OCI-LY3 (cell line): ENCODE results near the gene DYNC1H1.

Experiments used
- H2AFZ ChIP-seq: fragments of 200-600, 300-600 bp; shearing (Covaris generic); 2 replicates; pipeline ENCODE4 v1.6.0; 2014; ENCODE audit warnings: antibody characterized with exemption, low read depth, low read length
- H3K27ac ChIP-seq: fragments of 200-600, 300-600 bp; sonication (generic); 2 replicates; pipeline ENCODE4 v1.5.1; 2014; ENCODE audit warnings: mild to moderate bottlenecking, low read length, moderate library complexity, mixed read lengths
- H3K27me3 ChIP-seq: fragments of 200-600, 300-600 bp; sonication (generic); 2 replicates; pipeline ENCODE4 v1.6.1; 2014; ENCODE audit warnings: low read depth, low read length, mixed read lengths
- H3K36me3 ChIP-seq: fragments of 200-600, 300-600 bp; sonication (generic); replicated peaks from 2 replicates; pipeline ENCODE3; 2014; ENCODE audit warnings: low read depth, low read length, mixed read lengths
- H3K4me1 ChIP-seq: fragments of 300-600, 200-600 bp; sonication (generic); 2 replicates; pipeline ENCODE4 v1.6.1; 2014; ENCODE audit warnings: low read length, mixed read lengths
- H3K4me2 ChIP-seq: fragments of 200-600, 300-600 bp; sonication (generic); 2 replicates; pipeline ENCODE4 v1.6.1; 2014; ENCODE audit warnings: low read length, mixed read lengths
- H3K4me3 ChIP-seq: fragments of 300-600, 200-600 bp; sonication (generic); 2 replicates; pipeline ENCODE4 v1.5.1; 2014; ENCODE audit warnings: antibody characterized with exemption, mild to moderate bottlenecking, low read length, moderate library complexity
- H3K79me2 ChIP-seq: fragments of 300-600, 200-600 bp; shearing (Covaris generic); 2 replicates; pipeline ENCODE4 v1.6.1; 2014; ENCODE audit warnings: mild to moderate bottlenecking, low read length, mixed read lengths
- H3K9ac ChIP-seq: fragments of 300-600, 200-600 bp; shearing (Covaris generic); 2 replicates; pipeline ENCODE4 v1.6.0; 2014; ENCODE audit warnings: mild to moderate bottlenecking, low read length, moderate library complexity
- H3K9me3 ChIP-seq: fragments of 200-600, 300-600 bp; shearing (Covaris generic); 2 replicates; pipeline ENCODE4 v1.6.1; 2014; ENCODE audit warnings: low read length, mixed read lengths; ENCODE audit not compliant: insufficient read depth
- H4K20me1 ChIP-seq: fragments of 200-600, 300-600 bp; sonication (generic); 2 replicates; pipeline ENCODE4 v1.6.1; 2016; ENCODE audit warnings: low read length, mixed read lengths; ENCODE audit not compliant: insufficient read depth
- EZH2phosphoT487 ChIP-seq: fragments of 200-600 bp; shearing (Covaris generic); IDR thresholded peaks from 2 replicates; pipeline ENCODE4 v1.6.1; 2018; ENCODE audit warnings: antibody characterized with exemption, mixed run types, low read depth
- TF ChIP-seq, protein P1 (sequence below): fragments of 200-600, 300-600 bp; sonication (generic); IDR thresholded peaks from 2 replicates; pipeline ENCODE4 v1.5.1; 2014; ENCODE audit warnings: antibody characterized with exemption, low read length, low read depth

The DYNC1H1 gene

DNA sequence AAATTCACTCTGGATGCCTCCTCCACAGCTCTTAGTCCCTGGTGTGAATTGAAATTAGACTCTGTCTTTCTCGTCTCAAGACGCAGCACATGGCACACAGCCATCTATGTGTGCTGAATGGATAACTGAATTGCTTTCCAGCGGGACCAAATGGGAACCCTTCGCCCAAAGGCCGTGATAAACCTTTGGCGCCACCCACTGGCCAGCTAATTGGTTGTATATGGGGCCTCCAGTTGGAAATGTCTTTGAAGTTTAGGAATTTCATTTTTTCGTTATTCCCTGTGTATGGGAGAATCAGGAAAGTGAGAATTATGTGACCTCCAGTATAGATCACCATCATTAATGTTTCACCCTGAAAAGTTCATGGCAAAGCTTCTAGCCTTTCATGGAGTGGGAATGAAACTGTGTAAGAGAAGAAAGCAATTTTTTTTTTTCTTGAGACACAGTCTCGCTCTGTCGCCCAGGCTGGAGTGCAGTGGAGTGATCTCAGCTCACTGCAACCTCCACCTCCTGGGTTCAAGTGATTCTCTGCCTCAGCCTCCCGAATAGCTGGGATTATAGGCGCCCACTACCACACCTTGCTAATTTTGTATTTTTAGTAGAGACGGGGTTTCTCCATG, 132.3 kb downstream of the DYNC1H1 start:
- H3K4me1 ChIP-seq: peaks cover 20% of the 10 kb centered on the region
- no peaks in the 10 kb centered on the region for H3K79me2 ChIP-seq
- H3K4me2 ChIP-seq: peak overlapping the region; percentile 58
- H3K9ac ChIP-seq: no peak overlapping the region
- no peak for TF ChIP-seq EZH2phosphoT487
- TF ChIP-seq, protein P1, sequence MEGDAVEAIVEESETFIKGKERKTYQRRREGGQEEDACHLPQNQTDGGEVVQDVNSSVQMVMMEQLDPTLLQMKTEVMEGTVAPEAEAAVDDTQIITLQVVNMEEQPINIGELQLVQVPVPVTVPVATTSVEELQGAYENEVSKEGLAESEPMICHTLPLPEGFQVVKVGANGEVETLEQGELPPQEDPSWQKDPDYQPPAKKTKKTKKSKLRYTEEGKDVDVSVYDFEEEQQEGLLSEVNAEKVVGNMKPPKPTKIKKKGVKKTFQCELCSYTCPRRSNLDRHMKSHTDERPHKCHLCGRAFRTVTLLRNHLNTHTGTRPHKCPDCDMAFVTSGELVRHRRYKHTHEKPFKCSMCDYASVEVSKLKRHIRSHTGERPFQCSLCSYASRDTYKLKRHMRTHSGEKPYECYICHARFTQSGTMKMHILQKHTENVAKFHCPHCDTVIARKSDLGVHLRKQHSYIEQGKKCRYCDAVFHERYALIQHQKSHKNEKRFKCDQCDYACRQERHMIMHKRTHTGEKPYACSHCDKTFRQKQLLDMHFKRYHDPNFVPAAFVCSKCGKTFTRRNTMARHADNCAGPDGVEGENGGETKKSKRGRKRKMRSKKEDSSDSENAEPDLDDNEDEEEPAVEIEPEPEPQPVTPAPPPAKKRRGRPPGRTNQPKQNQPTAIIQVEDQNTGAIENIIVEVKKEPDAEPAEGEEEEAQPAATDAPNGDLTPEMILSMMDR: peak; percentile 93
- no peak overlapping the region for H3K27ac ChIP-seq
- H2AFZ ChIP-seq: peak overlapping the region; percentile 61
- H3K9me3 ChIP-seq: no peaks in the 10 kb centered on the region
- no peaks in the 10 kb centered on the region for H3K36me3 ChIP-seq
- H4K20me1 ChIP-seq: no peaks in the 10 kb centered on the region
- H3K4me3 ChIP-seq: 0 out of 2 replicates have a peak overlapping the region, but pooled peaks have one; percentile 23
- no peaks in the 10 kb centered on the region for H3K27me3 ChIP-seq

DNA sequence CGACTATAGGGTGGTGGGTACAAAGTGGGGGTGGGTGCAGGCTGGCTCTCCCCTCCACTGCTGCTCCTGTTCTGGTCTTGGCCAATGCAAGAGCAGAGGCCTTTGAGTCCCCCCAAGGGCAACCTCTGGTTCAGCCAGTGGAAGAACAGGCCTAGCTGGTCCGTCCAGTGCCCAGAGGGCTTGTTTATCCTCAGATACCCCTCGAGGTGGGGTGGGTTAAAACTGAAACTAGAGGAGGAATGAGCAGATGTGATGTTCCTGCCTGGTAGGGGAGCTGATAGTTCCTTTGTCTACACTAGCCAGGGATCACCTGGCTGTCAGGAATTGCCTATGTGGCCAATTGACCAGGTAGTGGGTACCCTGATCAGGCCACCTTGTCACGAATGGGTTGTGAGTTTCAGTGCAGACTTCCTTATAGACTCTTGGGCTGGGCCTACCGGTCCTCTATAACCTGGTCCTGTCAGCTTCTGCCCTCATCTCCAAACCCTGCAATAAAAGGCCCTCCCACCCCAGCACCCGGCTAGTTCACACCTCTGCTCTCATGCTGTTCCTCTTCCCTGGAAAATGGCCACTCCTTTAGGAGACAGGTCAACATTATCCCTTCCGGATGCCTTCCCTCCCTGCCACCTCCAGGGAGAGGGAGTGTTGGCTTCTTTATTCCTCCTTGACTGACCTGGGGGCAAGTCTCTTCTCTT, 133.2 kb downstream of the DYNC1H1 start:
- Histone ChIP-seq H3K36me3 (no peaks in the 10 kb centered on the region), H3K4me3 (no peak overlapping the region), H3K79me2 (no peaks in the 10 kb centered on the region), H3K27ac (no peak overlapping the region), H4K20me1 (no peaks in the 10 kb centered on the region), H3K4me1 (peaks cover 22% of the 10 kb centered on the region), H2AFZ (no peak overlapping the region), H3K27me3 (no peaks in the 10 kb centered on the region), H3K9me3 (no peaks in the 10 kb centered on the region), H3K9ac (no peak overlapping the region), H3K4me2 (no peak overlapping the region)
- TF ChIP-seq EZH2phosphoT487: no peak
- TF ChIP-seq, protein P1: no peak

DNA sequence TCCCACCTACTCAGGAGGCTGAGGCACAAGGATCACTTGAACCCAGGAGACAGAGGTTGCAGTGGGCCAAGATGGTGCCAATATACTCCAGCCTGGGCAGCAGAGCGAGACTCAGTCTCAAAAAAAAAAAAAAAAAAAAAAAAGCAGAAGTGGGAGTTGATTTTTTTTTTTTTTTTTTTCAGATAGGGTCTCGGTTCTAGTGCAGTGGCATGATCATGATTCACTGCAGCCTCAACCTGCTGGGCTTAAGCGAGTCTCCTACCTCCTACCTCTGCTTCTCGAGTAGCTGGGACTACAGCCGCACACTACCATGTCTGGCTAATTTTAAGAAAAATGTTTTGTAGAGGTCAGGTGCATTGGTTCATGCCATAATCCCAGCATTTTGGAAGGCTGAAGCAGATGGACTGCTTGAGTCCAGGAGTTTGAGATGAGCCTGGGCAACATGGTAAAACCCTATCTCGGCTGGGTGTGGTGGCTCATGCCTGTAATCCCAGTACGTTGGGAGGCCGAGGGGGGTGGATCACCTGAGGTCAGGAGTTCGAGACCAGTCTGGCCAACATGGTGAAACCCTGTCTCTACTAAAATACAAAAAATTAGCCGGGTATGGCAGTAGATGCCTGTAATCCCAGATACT, 138.8 kb downstream of the DYNC1H1 start:
- no peaks in the 10 kb centered on the region for H3K27me3 ChIP-seq
- H3K4me3 ChIP-seq: peak overlapping the region; percentile 55
- H3K79me2 ChIP-seq: no peaks in the 10 kb centered on the region
- H2AFZ ChIP-seq: no peak overlapping the region
- H3K9me3 ChIP-seq: no peaks in the 10 kb centered on the region
- H3K4me1 ChIP-seq: peaks cover 32% of the 10 kb centered on the region
- no peaks in the 10 kb centered on the region for H4K20me1 ChIP-seq
- H3K27ac ChIP-seq: peak overlapping the region; percentile 46; the same call in 1 of the 2 replicates
- H3K4me2 ChIP-seq: peak overlapping the region; percentile 87
- H3K9ac ChIP-seq: peak overlapping the region; percentile 24; the same call in 1 of the 2 replicates
- TF ChIP-seq EZH2phosphoT487: no peak
- TF ChIP-seq, protein P1: no peak
- H3K36me3 ChIP-seq: no peaks in the 10 kb centered on the region

DNA sequence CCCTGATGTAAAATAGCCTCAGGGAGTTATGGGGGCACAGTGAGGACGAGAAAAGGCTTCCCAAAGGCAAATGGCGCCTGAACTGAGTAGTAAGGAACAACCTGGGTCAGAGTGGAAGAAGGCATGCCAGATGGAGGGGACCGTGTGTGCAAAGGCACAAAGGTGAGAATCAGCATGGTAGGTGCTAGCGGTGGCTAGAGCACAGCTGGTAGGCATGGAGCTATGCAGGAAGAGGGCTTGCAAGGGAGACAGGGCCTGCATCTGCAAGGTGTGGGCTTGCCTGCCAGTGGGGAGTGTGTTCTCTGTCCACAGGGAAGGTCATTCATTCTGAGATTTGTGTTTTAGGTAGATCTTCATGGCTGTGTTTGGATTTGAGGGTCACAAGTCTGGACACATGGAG, 141.0 kb downstream of the DYNC1H1 start:
- Histone ChIP-seq H4K20me1 (no peaks in the 10 kb centered on the region), H3K79me2 (no peaks in the 10 kb centered on the region), H3K27ac (no peak overlapping the region), H3K27me3 (no peaks in the 10 kb centered on the region), H3K36me3 (no peaks in the 10 kb centered on the region), H3K4me2 (no peak overlapping the region), H2AFZ (no peak overlapping the region), H3K9ac (no peak overlapping the region), H3K4me1 (peaks cover 32% of the 10 kb centered on the region), H3K9me3 (peaks cover 4% of the 10 kb centered on the region; the same call in 1 of the 2 replicates), H3K4me3 (no peak overlapping the region)
- TF ChIP-seq EZH2phosphoT487: no peak
- TF ChIP-seq, protein P1: no peak
